Endodermal cell (in vitro differentiated cells): Measurements from ENCODE around the gene SULT2A1. TPM values are rescaled to one million over a fixed set of nuclear protein-coding genes. Genes with fewer than 3 reads are reported as not detected.
"Not testable (repeated sequence)": the region's sequence is repeated elsewhere in the genome, so short reads cannot be mapped to it uniquely, and the experiment has no call there.

Source experiments
- DNase-seq: peaks from one replicate; pipeline ENCODE4 v3.0.0-alpha.2; 2017
- H3K27ac ChIP-seq: 2 replicates; pipeline ENCODE4 v1.5.1; 2013; ENCODE audit warnings: mild to moderate bottlenecking, low read depth, low read length, moderate library complexity
- H3K27me3 ChIP-seq: 2 replicates; pipeline ENCODE4 v1.6.1; 2013; ENCODE audit warnings: mild to moderate bottlenecking, low read length, moderate library complexity; ENCODE audit not compliant: insufficient read depth, control insufficient read depth, poor library complexity, severe bottlenecking
- H3K36me3 ChIP-seq: 2 replicates; pipeline ENCODE4 v1.7.0; 2013; ENCODE audit warnings: mild to moderate bottlenecking, low read length, moderate library complexity; ENCODE audit not compliant: control insufficient read depth, insufficient read depth
- H3K4me1 ChIP-seq: one replicate; pipeline ENCODE4 v1.7.0; 2013; ENCODE audit warnings: low read length; ENCODE audit not compliant: control insufficient read depth, insufficient read depth
- H3K4me3 ChIP-seq: 2 replicates; pipeline ENCODE4 v1.5.1; 2013; ENCODE audit warnings: mild to moderate bottlenecking, low read length, moderate library complexity
- H3K9ac ChIP-seq: 2 replicates; pipeline ENCODE4 v1.6.1; 2013; ENCODE audit warnings: mild to moderate bottlenecking, low read length, moderate library complexity; ENCODE audit not compliant: poor library complexity, severe bottlenecking; ENCODE audit errors: extremely low read depth
- H3K9me3 ChIP-seq: 2 replicates; pipeline ENCODE4 v1.6.1; 2013; ENCODE audit warnings: mild to moderate bottlenecking, low read length, moderate library complexity; ENCODE audit not compliant: control insufficient read depth
- H3K27ac Mint-ChIP-seq: 2 replicates; pipeline ENCODE4 v1.8.0; 2020; ENCODE audit warnings: mixed read lengths
- H3K27me3 Mint-ChIP-seq: 2 replicates; pipeline ENCODE4 v1.8.0; 2021; ENCODE audit warnings: mild to moderate bottlenecking, mixed read lengths; ENCODE audit not compliant: insufficient read depth
- H3K36me3 Mint-ChIP-seq: 2 replicates; pipeline ENCODE4 v1.8.0; 2020; ENCODE audit warnings: low read depth, mixed read lengths
- H3K4me1 Mint-ChIP-seq: 2 replicates; pipeline ENCODE4 v1.8.0; 2020; ENCODE audit warnings: mixed read lengths
- H3K4me3 Mint-ChIP-seq: 2 replicates; pipeline ENCODE4 v1.8.0; 2020; ENCODE audit warnings: mild to moderate bottlenecking, moderate library complexity, mixed read lengths
- H3K9me3 Mint-ChIP-seq: 2 replicates; pipeline ENCODE4 v1.8.0; 2020; ENCODE audit warnings: mild to moderate bottlenecking, mixed read lengths
- CTCF ChIP-seq: fragments of 200-600 bp; sonication (generic); conservative IDR thresholded peaks from 2 replicates; pipeline ENCODE4 v1.5.0; 2021; ENCODE audit warnings: antibody characterized with exemption, mild to moderate bottlenecking
- WGBS, 2 experiments: methylation state at CpG; one replicate each; pipeline versions ENCODE4 v1.1.5 to v1.1.7; 2013; ENCODE audit warnings: missing lambda C conversion rate in 2 of 2, mixed read lengths in 1 of 2; ENCODE audit not compliant: insufficient coverage in 1 of 2, insufficient read length in 1 of 2; 5-methylcytosine and 5-hydroxymethylcytosine counted together
- total RNA-seq, 2 donors: library from RNA; stranded (reverse); fragmentation: NEBNext Ultra II Directional in 1 of 2; extraction: Animal tissue kit (Norgen Biotek cat#: 25700) in 1 of 2; gene quantifications; 2 replicates in 1 of 2; 3 replicates in 1 of 2; pipeline ENCODE4 v1.2.1, GENCODE V29; 2021

SULT2A1 gene
- total RNA-seq, 2 donors from 2014 or later = 0.18 TPM; not detected in 1

- Histone ChIP-seq H3K4me3 (no peak overlapping the region), H3K4me1 (no peaks in the 10 kb centered on the region), H3K36me3 (no peaks in the 10 kb centered on the region), H3K9ac (no peak overlapping the region), H3K27ac (no peak overlapping the region), H3K27me3 (no peaks in the 10 kb centered on the region), H3K9me3 (no peaks in the 10 kb centered on the region)
- no peak overlapping the region for H3K4me3 Mint-ChIP-seq
- H3K9me3 Mint-ChIP-seq = peaks cover 5% of the 10 kb centered on the region
- H3K27me3 Mint-ChIP-seq = no peaks in the 10 kb centered on the region
- no peak overlapping the region for H3K27ac Mint-ChIP-seq
- WGBS, 2 experiments = 76 to 100% methylated on average over 1 to 4 of the region's 5 CpGs
- peak; percentile 59 for DNase-seq
- no peaks in the 10 kb centered on the region for H3K36me3 Mint-ChIP-seq
- peak; percentile 53 for TF ChIP-seq CTCF
- peaks cover 16% of the 10 kb centered on the region for H3K4me1 Mint-ChIP-seq
Measured at GRCh38 chr19:47881757-47882156, 4.4 kb downstream of the SULT2A1 start.

GRCh38 chr19:47879385-47879784, 6.7 kb downstream of the SULT2A1 start:
- H3K9me3 ChIP-seq, H3K36me3 Mint-ChIP-seq, H3K36me3 ChIP-seq, H3K4me3 Mint-ChIP-seq, DNase-seq, H3K4me1 ChIP-seq, H3K27ac Mint-ChIP-seq, H3K27me3 ChIP-seq, H3K27ac ChIP-seq, H3K9ac ChIP-seq, H3K9me3 Mint-ChIP-seq, H3K4me3 ChIP-seq, H3K27me3 Mint-ChIP-seq, H3K4me1 Mint-ChIP-seq: not testable (repeated sequence)
- WGBS, 2 experiments = 0% methylated on average over 1 of the region's 4 CpGs; no CpG with 5 or more reads in 1 of the 2 experiments

GRCh38 chr19:47878906-47879305, 7.2 kb downstream of the SULT2A1 start:
- DNase-seq = no peak
- peaks cover 5% of the 10 kb centered on the region for H3K9me3 Mint-ChIP-seq
- H3K9me3 ChIP-seq = no peaks in the 10 kb centered on the region
- no peaks in the 10 kb centered on the region for H3K36me3 Mint-ChIP-seq
- no peak overlapping the region for H3K4me3 ChIP-seq
- H3K27ac Mint-ChIP-seq = no peak overlapping the region
- no peak overlapping the region for H3K27ac ChIP-seq
- peaks cover 4% of the 10 kb centered on the region for H3K27me3 Mint-ChIP-seq
- H3K36me3 ChIP-seq = no peaks in the 10 kb centered on the region
- no peak for TF ChIP-seq CTCF
- no peak overlapping the region for H3K4me3 Mint-ChIP-seq
- 65 to 83% methylated on average over 1 to 4 of the region's 4 CpGs for WGBS, 2 experiments
- no peaks in the 10 kb centered on the region for H3K4me1 ChIP-seq
- no peaks in the 10 kb centered on the region for H3K4me1 Mint-ChIP-seq
- H3K27me3 ChIP-seq = no peaks in the 10 kb centered on the region
- H3K9ac ChIP-seq = no peak overlapping the region

GRCh38 chr19:47865166-47865565, 20.9 kb downstream of the SULT2A1 start:
- Mint-ChIP-seq H3K9me3 (peaks cover 3% of the 10 kb centered on the region), H3K36me3 (no peaks in the 10 kb centered on the region), H3K27ac (no peak overlapping the region), H3K4me1 (peaks cover 9% of the 10 kb centered on the region), H3K4me3 (no peak overlapping the region), H3K27me3 (no peaks in the 10 kb centered on the region)
- TF ChIP-seq CTCF = no peak
- H3K4me1 ChIP-seq = no peaks in the 10 kb centered on the region
- DNase-seq = no peak
- H3K9me3 ChIP-seq = no peaks in the 10 kb centered on the region
- H3K9ac ChIP-seq = no peak overlapping the region
- no peak overlapping the region for H3K4me3 ChIP-seq
- 86 to 90% methylated on average over 8 to 9 of the region's 10 CpGs for WGBS, 2 experiments
- no peak overlapping the region for H3K27ac ChIP-seq
- no peaks in the 10 kb centered on the region for H3K36me3 ChIP-seq
- H3K27me3 ChIP-seq = no peaks in the 10 kb centered on the region
